ENCODE results near the gene SLIT3. TPM values are rescaled to one million over a fixed set of nuclear protein-coding genes. Genes with fewer than 3 reads are reported as not detected.
A peak's percentile ranks its signal among the peaks of the same experiment; 100 is the strongest.

SLIT3 gene
- total and polyA plus RNA-seq, 9 of the 15 experiments (the other 6 are each of a cell fraction or from before 2014, with no cell fraction given), result 0.01 to 0.04 TPM; not detected in 7

GRCh38 chr5:169003721-169004541, 297.0 kb downstream of the SLIT3 start:
- no peak for ATAC-seq
- ChIA-PET CTCF (ENCODE audit: low intra/inter-chr PET ratio) (no interaction called here), POLR2A (interaction anchor here (0.6 kb wide), 1 partner anchor 9 kb away, joined by 3 read pairs; no protein-coding TSS in a partner anchor)
- in situ Hi-C loops (cut with MboI) (no loop called here), intact Hi-C loops (cut with micrococcal nuclease) (no loop called here)
- H4K20me1 ChIP-seq (replicated peaks; ENCODE audit: control insufficient read depth, insufficient read depth, low read length), result no peaks in the 10 kb centered on the region
- no peak overlapping the region for H3K4me3 ChIP-seq
- H3K36me3 ChIP-seq (ENCODE audit: control insufficient read depth, insufficient read depth, low read length), result no peaks in the 10 kb centered on the region
- H3K9ac ChIP-seq (ENCODE audit: insufficient read depth in 1 of 2, low read depth in 2 of 2, low read length in 2 of 2), result no peak overlapping the region
- H3K27ac ChIP-seq (ENCODE audit: extremely low read depth, low read depth, low read length), result no peak overlapping the region
- no peaks in the 10 kb centered on the region for H3K9me1 ChIP-seq (ENCODE audit: control insufficient read depth, insufficient read depth, low read length)
- no peak overlapping the region for H3K4me2 ChIP-seq (ENCODE audit: insufficient read depth, low read length)
- no peak for TF ChIP-seq SRSF9 (IDR thresholded peaks at IDR 0.05; ENCODE audit: borderline replicate concordance, low read depth, low read length)
- 0 out of 6 replicates have a peak, but pooled peaks of 1 of the 3 experiments have one; percentile 21 for TF ChIP-seq CTCF (IDR thresholded peaks at IDR 0.05 in 2 of 3, conservative IDR thresholded peaks at IDR 0.05 in 1 of 3; ENCODE audit: insufficient read depth in 2 of 3, low read depth in 1 of 3, low read length in 3 of 3)
- peaks cover 0 to 13% of the 10 kb centered on the region in 2 experiments; a peak in 2 of 5 replicates for H3K27me3 ChIP-seq (ENCODE audit: control insufficient read depth in 2 of 2, insufficient read depth in 2 of 2, low read length in 2 of 2)
- H3K9me3 ChIP-seq (replicated peaks; ENCODE audit: control insufficient read depth, insufficient read depth, low read depth, low read length), result no peaks in the 10 kb centered on the region
- no peak overlapping the region for H2AFZ ChIP-seq (ENCODE audit: low read depth, low read length)
- WGBS (ENCODE audit: insufficient coverage, low coverage, missing lambda C conversion rate), result 0% methylated on average over 11 of the region's 11 CpGs
- BruUV-seq (replicated peaks), result no TSS peak
- no peak for DNase-seq (ENCODE audit: extremely low read depth in 1 of 4, low spot score in 3 of 4)
- H3K79me2 ChIP-seq (ENCODE audit: control insufficient read depth, insufficient read depth, low read length), result no peaks in the 10 kb centered on the region
- no peaks in the 10 kb centered on the region for H3K4me1 ChIP-seq (replicated peaks in 1 of 2; ENCODE audit: control insufficient read depth in 2 of 2, insufficient read depth in 2 of 2, low read length in 2 of 2)
- FAIRE-seq, result no peak
